GM23338 (cell line): ENCODE data around the gene STOX1. TPM values are rescaled to one million over a fixed set of nuclear protein-coding genes. Genes with fewer than 3 reads are reported as not detected.
"Not testable (repeated sequence)": the region's sequence is repeated elsewhere in the genome, so short reads cannot be mapped to it uniquely, and the experiment has no call there.

Experiments
- ATAC-seq: fragments of 200-7000 bp; cut with Tn5 transposase; 3 replicates; pipeline ENCODE4 v1.9.1; 2020
- DNase-seq: peaks from one replicate; pipeline ENCODE4 v3.0.0-alpha.2; 2015; ENCODE audit warnings: low spot score
- H2AFZ ChIP-seq: fragments of 200-600 bp; sonication (generic); 2 replicates; pipeline ENCODE4 v1.8.0; 2016; ENCODE audit warnings: antibody characterized with exemption, mild to moderate bottlenecking, moderate library complexity
- H3F3A ChIP-seq: fragments of 200-600 bp; sonication (generic); replicated peaks from 2 replicates; pipeline ENCODE4 v1.8.0; 2017; ENCODE audit warnings: antibody characterized with exemption, mixed run types, low read depth
- H3K27ac ChIP-seq: fragments of 200-600 bp; sonication (generic); 2 replicates; pipeline ENCODE4 v1.6.1; 2016; ENCODE audit warnings: low read depth
- H3K27me3 ChIP-seq: fragments of 200-600 bp; sonication (generic); 2 replicates; pipeline ENCODE4 v1.8.0; 2016; ENCODE audit warnings: mild to moderate bottlenecking, mixed run types, moderate library complexity; ENCODE audit not compliant: insufficient read depth
- H3K36me3 ChIP-seq: fragments of 200-600 bp; sonication (generic); 2 replicates; pipeline ENCODE4 v1.8.0; 2016; ENCODE audit warnings: mild to moderate bottlenecking; ENCODE audit not compliant: insufficient read depth
- H3K4me1 ChIP-seq: fragments of 200-600 bp; sonication (generic); 2 replicates; pipeline ENCODE4 v1.8.0; 2016; ENCODE audit warnings: mild to moderate bottlenecking, moderate library complexity; ENCODE audit not compliant: insufficient read depth
- H3K4me2 ChIP-seq: fragments of 200-600 bp; sonication (generic); 2 replicates; pipeline ENCODE4 v1.7.1; 2017; ENCODE audit warnings: mixed run types
- H3K4me3 ChIP-seq: fragments of 200-600 bp; sonication (generic); 2 replicates; pipeline ENCODE4 v1.6.1; 2016; ENCODE audit warnings: mixed run types
- H3K79me2 ChIP-seq: fragments of 200-600 bp; sonication (generic); replicated peaks from 2 replicates; pipeline ENCODE4 v1.8.0; 2017; ENCODE audit warnings: mild to moderate bottlenecking; ENCODE audit not compliant: insufficient read depth
- H3K9me2 ChIP-seq: fragments of 200-600 bp; sonication (generic); 2 replicates; pipeline ENCODE4 v1.8.0; 2017; ENCODE audit not compliant: insufficient read depth
- H4K20me1 ChIP-seq: fragments of 200-600 bp; sonication (generic); replicated peaks from 2 replicates; pipeline ENCODE4 v1.8.0; 2017; ENCODE audit warnings: mild to moderate bottlenecking; ENCODE audit not compliant: insufficient read depth
- H3K27ac Mint-ChIP-seq: 2 replicates; pipeline ENCODE4 v1.8.0; 2020; ENCODE audit warnings: inconsistent platforms, mild to moderate bottlenecking, moderate library complexity, mixed read lengths
- H3K27me3 Mint-ChIP-seq: 3 replicates; pipeline ENCODE4 v1.8.0; 2022; ENCODE audit warnings: low read depth, mild to moderate bottlenecking, moderate library complexity, mixed read lengths, inconsistent platforms; ENCODE audit not compliant: insufficient read depth, poor library complexity
- H3K36me3 Mint-ChIP-seq: 3 replicates; pipeline ENCODE4 v1.8.0; 2021; ENCODE audit warnings: low read depth, mild to moderate bottlenecking, inconsistent platforms, moderate library complexity, mixed read lengths
- H3K4me1 Mint-ChIP-seq: 3 replicates; pipeline ENCODE4 v1.8.0; 2020; ENCODE audit warnings: mild to moderate bottlenecking, inconsistent platforms, mixed read lengths
- H3K4me3 Mint-ChIP-seq: 3 replicates; pipeline ENCODE4 v1.8.0; 2021; ENCODE audit warnings: moderate library complexity, mild to moderate bottlenecking, inconsistent platforms, mixed read lengths
- H3K9me3 Mint-ChIP-seq: 3 replicates; pipeline ENCODE4 v1.8.0; 2020; ENCODE audit warnings: moderate library complexity, mild to moderate bottlenecking, inconsistent platforms, mixed read lengths
- polyA plus RNA-seq: library from polyadenylated mRNA; unstranded; fragments of >200 nt; fragmentation: Nextera tagmentation; extraction: Ambion mirVana; gene quantifications from 2 replicates; pipeline ENCODE4 v1.2.1, GENCODE V29; 2016
- small RNA-seq: library from RNA; depleted of rRNA; stranded (forward); fragments of <200 nt; gene quantifications from one replicate; pipeline ENCODE3, GENCODE V24; 2014; ENCODE audit warnings: low replicate concordance
- total RNA-seq: library from RNA; depleted of rRNA; stranded (reverse); fragments of >200 nt; shearing (Covaris generic); gene quantifications from 2 replicates; pipeline ENCODE4 v1.2.3, GENCODE V29; 2014; rRNA removed

STOX1 gene
- total and polyA plus RNA-seq, 2 experiments from 2014 or later, result 1.6 to 2.2 TPM

DNA sequence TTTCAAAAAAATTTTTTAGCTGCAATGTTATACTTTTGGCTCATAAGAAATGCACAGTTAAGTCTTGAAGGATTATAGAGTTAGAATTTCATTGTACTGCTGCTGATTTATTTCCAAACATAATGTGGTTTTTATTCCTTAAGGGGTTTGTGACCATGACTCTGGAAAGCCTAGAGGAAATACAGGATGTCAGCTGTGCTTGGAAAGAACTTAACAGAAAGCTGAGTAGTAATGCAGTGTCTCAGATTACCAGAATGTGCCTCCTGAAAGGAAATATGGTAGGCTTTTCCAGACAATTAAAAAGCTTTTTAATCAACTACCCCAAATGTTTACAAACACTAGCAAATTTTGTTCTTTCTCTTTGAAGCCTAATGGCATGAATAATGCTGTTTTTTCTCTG lies 113.6 kb downstream of the STOX1 start:
- peaks cover 18% of the 10 kb centered on the region for H3K36me3 ChIP-seq
- H3K4me1 Mint-ChIP-seq, H3K9me3 Mint-ChIP-seq, H3K27me3 ChIP-seq, H4K20me1 ChIP-seq, H3K4me2 ChIP-seq, H3K4me3 Mint-ChIP-seq, H3K27me3 Mint-ChIP-seq, H3K27ac ChIP-seq, H3K79me2 ChIP-seq, DNase-seq, H3K9me2 ChIP-seq, H3K4me1 ChIP-seq, H3K4me3 ChIP-seq, H2AFZ ChIP-seq, ATAC-seq, H3F3A ChIP-seq, H3K27ac Mint-ChIP-seq: not testable (repeated sequence)
- peaks cover 37% of the 10 kb centered on the region for H3K36me3 Mint-ChIP-seq

Small RNA genes within 50 kb of the gene (small RNA-seq; reads per million reads assigned to genes)
- gene RNU6-571P (not detected), gene RNU6-697P (not detected)

Other genes with a start within 250 kb of the STOX1 start
- 84.1 and 118 TPM in 2 replicates for gene CCAR1, start 106.3 kb upstream of the STOX1 start, total RNA-seq
- gene CCAR1, start 106.3 kb upstream of the STOX1 start, polyA plus RNA-seq, result 103 and 121 TPM in 2 replicates
- 37.2 and 38.9 TPM in 2 replicates for gene DDX50, start 73.8 kb downstream of the STOX1 start, total RNA-seq
- 33.0 and 37.2 TPM in 2 replicates for gene DDX50, start 73.8 kb downstream of the STOX1 start, polyA plus RNA-seq
- gene DDX21, start 128.6 kb downstream of the STOX1 start, total RNA-seq, result 194 and 209 TPM in 2 replicates
- 130 and 138 TPM in 2 replicates for gene DDX21, start 128.6 kb downstream of the STOX1 start, polyA plus RNA-seq
- 36.4 and 39.8 TPM in 2 replicates for gene KIFBP, start 161.3 kb downstream of the STOX1 start, total RNA-seq
- gene KIFBP, start 161.3 kb downstream of the STOX1 start, polyA plus RNA-seq, result 21.9 and 24.5 TPM in 2 replicates